ENCODE measurements around the gene IPO13. TPM values are rescaled to one million over a fixed set of nuclear protein-coding genes. Genes with fewer than 3 reads are reported as not detected.

The IPO13 gene
- total and polyA plus RNA-seq, 10 donors, result 10.5 to 27.4 (median 19.0) TPM

GRCh38 chr1:43973981-43974442, 27.3 kb downstream of the IPO13 start:
- Histone ChIP-seq H3K4me1 (peaks cover 41 to 79% (median 64%) of the 10 kb centered on the region in 6 donors), H3K4me3 (peak overlapping the region; percentile 77 to 95 (median 88))
- WGBS, 5 donors, result 36 to 41% (median 38%) methylated on average over 9 of the region's 9 CpGs

GRCh38 chr1:43974443-43975248, 27.9 kb downstream of the IPO13 start, which contains the start of gene ATP6V0B:
Gene ATP6V0B (plus strand): TSS chr1:43974960. CDS start chr1:43975041, 81 bp downstream.
- intact Hi-C loops (cut with DNase I; ENCODE audit: low total_unique reads), result no loop called here
- Histone ChIP-seq H3K4me3 (peak within 1 kb of the TSS; percentile 77 to 95 (median 88)), H3K27ac (peak within 1 kb of the TSS; percentile 91 to 100 (median 97)), H3K4me1 (peaks cover 41 to 76% (median 64%) of the 10 kb centered on the region in 6 donors), H3K36me3 (peaks cover 0 to 53% (median 28%) of the 10 kb centered on the region in 6 donors), H3K9me3 (no peaks in the 10 kb centered on the region), H3K27me3 (replicated peaks in 1 of 7) (peaks cover 0 to 4% (median 0%) of the 10 kb centered on the region in 7 donors)
- 0 to 1% (median 1%) methylated on average over 17 to 93 of the region's 93 CpGs for WGBS, 5 donors
- peak; percentile 99 for DNase-seq
- TF ChIP-seq, protein P1, sequence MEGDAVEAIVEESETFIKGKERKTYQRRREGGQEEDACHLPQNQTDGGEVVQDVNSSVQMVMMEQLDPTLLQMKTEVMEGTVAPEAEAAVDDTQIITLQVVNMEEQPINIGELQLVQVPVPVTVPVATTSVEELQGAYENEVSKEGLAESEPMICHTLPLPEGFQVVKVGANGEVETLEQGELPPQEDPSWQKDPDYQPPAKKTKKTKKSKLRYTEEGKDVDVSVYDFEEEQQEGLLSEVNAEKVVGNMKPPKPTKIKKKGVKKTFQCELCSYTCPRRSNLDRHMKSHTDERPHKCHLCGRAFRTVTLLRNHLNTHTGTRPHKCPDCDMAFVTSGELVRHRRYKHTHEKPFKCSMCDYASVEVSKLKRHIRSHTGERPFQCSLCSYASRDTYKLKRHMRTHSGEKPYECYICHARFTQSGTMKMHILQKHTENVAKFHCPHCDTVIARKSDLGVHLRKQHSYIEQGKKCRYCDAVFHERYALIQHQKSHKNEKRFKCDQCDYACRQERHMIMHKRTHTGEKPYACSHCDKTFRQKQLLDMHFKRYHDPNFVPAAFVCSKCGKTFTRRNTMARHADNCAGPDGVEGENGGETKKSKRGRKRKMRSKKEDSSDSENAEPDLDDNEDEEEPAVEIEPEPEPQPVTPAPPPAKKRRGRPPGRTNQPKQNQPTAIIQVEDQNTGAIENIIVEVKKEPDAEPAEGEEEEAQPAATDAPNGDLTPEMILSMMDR (IDR thresholded peaks at IDR 0.05 in 8 of 11, conservative IDR thresholded peaks at IDR 0.05 in 3 of 11), result peak in 10 of 11 experiments; percentile 4 to 63 (median 44)
- TF ChIP-seq POLR2AphosphoS5 (IDR thresholded peaks at IDR 0.05) (peak; percentile 97 to 99 (median 98)), POLR2A (IDR thresholded peaks at IDR 0.05) (peak; percentile 12 to 90 (median 72))

More at GRCh38 chr1:43973981-43974442, 27.3 kb downstream of the IPO13 start:
- Histone ChIP-seq H3K9me3 (no peaks in the 10 kb centered on the region), H3K36me3 (peaks cover 0 to 53% (median 28%) of the 10 kb centered on the region in 6 donors), H3K27me3 (replicated peaks in 1 of 7) (no peaks in the 10 kb centered on the region), H3K27ac (peak overlapping the region; percentile 91 to 100 (median 97))
- no peak for DNase-seq
- intact Hi-C loops (cut with DNase I; ENCODE audit: low total_unique reads), result no loop called here
- TF ChIP-seq POLR2AphosphoS5 (IDR thresholded peaks at IDR 0.05) (no peak), POLR2A (IDR thresholded peaks at IDR 0.05) (no peak)
- TF ChIP-seq, protein P1 (IDR thresholded peaks at IDR 0.05 in 8 of 11, conservative IDR thresholded peaks at IDR 0.05 in 3 of 11), result no peak

- no peak for TF ChIP-seq POLR2AphosphoS5 (IDR thresholded peaks at IDR 0.05)
- intact Hi-C loops (cut with DNase I; ENCODE audit: low total_unique reads), result no loop called here
- Histone ChIP-seq H3K27ac (peak overlapping the region; percentile 91 to 100 (median 97)), H3K4me3 (peak overlapping the region; percentile 77 to 95 (median 88)), H3K36me3 (peaks cover 0 to 53% (median 28%) of the 10 kb centered on the region in 6 donors), H3K9me3 (no peaks in the 10 kb centered on the region), H3K4me1 (peaks cover 38 to 77% (median 66%) of the 10 kb centered on the region in 6 donors), H3K27me3 (replicated peaks in 1 of 7) (peaks cover 0 to 6% (median 0%) of the 10 kb centered on the region in 7 donors)
- DNase-seq, result peak; percentile 95
- 0 to 3% (median 1%) methylated on average over 31 to 34 of the region's 34 CpGs for WGBS, 5 donors
These were observed 28.7 kb downstream of the IPO13 start for GRCh38 chr1:43975249-43975961.

DNA sequence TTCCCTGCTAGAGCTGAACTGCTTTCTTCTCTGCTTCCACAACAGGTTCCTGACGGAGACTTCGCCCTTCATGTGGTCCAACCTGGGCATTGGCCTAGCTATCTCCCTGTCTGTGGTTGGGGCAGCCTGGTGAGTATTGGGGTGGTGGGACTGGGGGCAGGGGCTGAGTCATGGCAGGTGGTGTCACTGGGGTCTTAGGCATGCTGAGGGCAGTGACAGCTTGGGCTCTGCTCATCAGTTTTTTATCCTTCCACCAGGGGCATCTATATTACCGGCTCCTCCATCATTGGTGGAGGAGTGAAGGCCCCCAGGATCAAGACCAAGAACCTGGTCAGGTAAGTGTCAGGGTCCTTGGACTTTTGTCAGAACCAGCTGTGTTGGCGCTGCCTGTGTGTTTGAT, 29.3 kb downstream of the IPO13 start:
- TF ChIP-seq, protein P1 (IDR thresholded peaks at IDR 0.05 in 8 of 11, conservative IDR thresholded peaks at IDR 0.05 in 3 of 11), result no peak
- no peak for DNase-seq
- intact Hi-C loops (cut with DNase I; ENCODE audit: low total_unique reads), result no loop called here
- Histone ChIP-seq H3K27ac (peak overlapping the region in 7 of 8 donors; percentile 95 to 100 (median 97)), H3K27me3 (replicated peaks in 1 of 7) (peaks cover 0 to 6% (median 0%) of the 10 kb centered on the region in 7 donors), H3K9me3 (no peaks in the 10 kb centered on the region), H3K4me3 (peak overlapping the region in 7 of 8 donors; percentile 77 to 94 (median 87)), H3K4me1 (peaks cover 31 to 77% (median 63%) of the 10 kb centered on the region in 6 donors), H3K36me3 (peaks cover 0 to 51% (median 28%) of the 10 kb centered on the region in 6 donors)
- WGBS, 5 donors, result 76 to 90% (median 83%) methylated on average over 4 of the region's 4 CpGs

Measured in spleen (tissue), 11 donors.